Measurements from ENCODE around the gene MSX1.
"Not testable (repeated sequence)": the region's sequence is repeated elsewhere in the genome, so short reads cannot be mapped to it uniquely, and the experiment has no call there.

MSX1 gene

GRCh38 chr4:4859325-4859798, at the start of gene MSX1:
Gene MSX1 (plus strand): TSS chr4:4859665. CDS start chr4:4859900, 235 bp downstream.
- DNase-seq: no peak

DNA sequence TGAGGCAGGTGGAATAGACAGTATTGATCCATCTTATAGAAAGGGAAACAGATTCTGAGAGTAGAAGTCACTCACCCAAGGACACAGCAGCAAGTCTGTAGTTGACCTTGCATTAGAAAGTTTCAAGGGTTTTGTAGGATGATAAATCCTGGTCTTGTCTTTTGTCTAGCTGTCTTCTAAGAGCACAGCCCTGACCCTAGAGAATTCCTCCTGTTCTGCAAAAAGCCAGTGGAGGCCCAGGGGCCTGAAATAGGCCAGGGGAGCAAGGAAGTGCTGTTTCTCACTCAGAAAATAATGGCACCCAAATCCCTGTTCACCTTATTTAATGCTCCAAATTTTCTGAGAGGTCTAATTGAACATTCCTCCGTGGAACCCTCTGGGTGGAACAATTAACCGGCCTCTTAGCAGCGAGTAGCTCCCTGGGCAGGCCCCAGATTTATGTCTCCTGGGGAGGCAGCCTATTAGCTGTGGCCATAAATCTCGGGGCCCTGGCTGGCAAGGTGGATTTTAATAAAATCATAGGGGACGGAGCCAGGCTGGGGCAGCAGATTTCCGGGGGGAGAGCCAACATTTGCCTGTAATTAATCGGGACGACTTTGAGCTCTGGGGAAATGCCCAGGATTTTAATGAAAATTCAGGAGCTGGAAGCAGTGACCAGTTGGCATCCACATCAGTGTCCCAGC, 49.2 kb upstream of the MSX1 start:
- no peak for DNase-seq

DNA sequence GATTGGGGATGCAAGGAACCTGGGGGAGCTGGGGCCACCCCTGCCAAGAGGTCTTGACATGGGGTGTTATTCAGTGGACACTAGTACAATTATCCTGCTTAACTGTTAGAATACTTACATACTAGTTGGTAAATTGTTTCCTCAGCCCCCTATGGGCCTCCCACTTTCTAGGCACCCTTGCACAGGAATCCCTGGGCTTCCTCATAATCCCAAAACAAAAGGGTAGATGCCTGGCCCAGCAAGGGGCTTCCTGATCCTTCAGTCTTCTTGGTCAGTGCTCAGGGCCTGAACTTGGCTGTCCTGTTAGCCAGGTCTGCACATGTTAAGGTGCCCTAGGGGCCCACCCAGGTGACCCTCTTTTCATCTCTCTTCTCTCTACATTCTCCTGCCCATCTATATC, 48.7 kb upstream of the MSX1 start:
- DNase-seq: no peak

- no peak for DNase-seq
Observed at GRCh38 chr4:4812145-4812794, 47.2 kb upstream of the MSX1 start.

DNA sequence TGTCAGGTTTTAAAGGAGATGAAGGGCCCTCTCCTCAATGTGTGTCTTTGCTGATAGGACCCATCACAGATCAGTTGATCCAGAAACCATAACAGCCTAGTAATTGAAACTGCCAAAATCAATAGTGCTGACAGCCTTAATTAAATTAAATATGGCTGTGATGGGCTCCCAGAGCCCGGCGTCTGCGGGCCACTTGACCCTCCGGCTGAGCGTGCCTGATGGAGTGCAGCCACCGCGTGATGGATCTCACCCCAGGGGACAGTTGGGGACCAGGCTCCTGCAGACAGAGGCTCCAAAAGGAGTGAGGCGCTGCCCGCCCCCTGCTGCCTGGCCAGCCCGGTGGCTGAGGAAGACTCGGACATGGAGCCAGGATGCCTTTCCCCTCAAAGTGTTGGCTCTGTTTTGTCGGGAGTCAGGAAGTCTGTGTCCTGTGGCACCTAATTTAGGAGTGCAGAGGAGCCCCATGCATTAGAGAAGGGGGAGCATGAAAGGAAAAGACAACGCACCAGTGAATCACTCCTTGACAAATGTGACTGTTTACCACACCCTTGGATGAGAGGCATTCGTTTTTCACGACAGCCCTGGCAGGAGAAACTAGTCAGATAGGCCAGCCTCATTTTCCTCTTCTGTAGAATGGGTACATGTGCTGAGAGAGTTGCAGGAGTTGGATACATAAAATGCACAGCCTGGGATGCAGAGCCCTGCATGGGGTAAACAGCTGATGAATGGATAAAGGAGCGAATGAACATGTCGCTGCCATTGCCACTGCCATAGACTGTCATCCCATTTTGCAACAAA, 40.9 kb upstream of the MSX1 start:
- no peak for DNase-seq

- DNase-seq: no peak
Observed at GRCh38 chr4:4819213-4819606, 40.3 kb upstream of the MSX1 start.

GRCh38 chr4:4820261-4820660, 39.2 kb upstream of the MSX1 start:
- no peak for DNase-seq

DNA sequence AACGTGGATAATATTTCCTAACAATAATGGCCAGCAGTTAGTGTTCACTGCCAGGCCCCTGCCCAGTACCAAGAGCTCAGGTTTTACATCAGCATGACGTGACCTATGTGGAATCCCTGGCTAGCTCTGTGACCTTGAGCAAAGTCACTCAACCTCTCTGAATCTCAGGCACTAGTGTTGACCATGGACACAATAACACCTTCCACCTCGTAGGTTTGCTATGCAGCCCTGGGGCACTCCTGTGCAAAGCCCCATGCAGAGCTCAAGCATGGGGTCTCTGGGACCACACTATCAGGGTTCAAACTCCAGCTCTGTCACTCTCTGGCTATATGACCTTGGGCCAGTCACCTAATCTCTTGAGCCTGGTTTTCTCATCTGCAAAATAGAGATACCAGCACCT, 38.7 kb upstream of the MSX1 start:
- DNase-seq: no peak

DNA sequence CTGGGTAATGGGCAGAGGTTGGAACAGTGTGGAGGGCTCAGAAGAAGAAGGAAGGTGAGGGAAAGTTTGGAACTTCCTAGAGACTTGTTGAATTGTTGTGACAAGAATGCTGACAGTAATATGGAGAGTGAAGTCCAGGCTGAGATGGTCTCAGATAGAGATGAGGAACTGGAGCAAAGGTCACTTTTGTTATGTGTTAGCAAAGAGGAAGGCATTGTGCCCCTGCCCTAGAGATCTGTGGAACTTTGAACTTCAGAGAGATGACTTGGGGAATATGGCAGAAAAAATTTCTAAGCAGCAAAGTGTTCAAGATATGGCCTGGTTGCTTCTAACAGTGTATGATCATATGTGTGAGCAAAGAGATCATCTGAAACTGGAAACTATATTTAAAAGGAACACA, 37.9 kb upstream of the MSX1 start:
- no peak for DNase-seq

DNA sequence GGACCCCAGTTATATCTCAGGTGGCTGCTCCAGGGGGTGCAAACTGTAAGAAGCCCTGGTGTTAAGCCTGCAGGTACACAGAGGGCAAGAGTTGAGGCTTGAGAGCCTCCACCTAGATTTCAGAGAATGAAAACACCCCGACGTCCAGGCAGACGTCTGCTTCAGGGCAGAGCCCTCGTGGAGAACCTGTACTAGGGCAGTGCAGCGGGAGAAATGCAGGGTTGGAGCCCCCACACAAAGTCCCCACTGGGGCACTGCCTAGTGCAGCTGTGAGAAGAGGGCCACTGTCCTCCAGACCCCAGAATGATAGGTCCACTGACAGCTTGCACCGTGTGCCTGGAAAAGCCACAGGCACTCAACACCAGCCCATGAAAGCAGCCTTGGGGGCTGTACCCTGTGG, 37.2 kb upstream of the MSX1 start:
- DNase-seq: not testable (repeated sequence)

DNA sequence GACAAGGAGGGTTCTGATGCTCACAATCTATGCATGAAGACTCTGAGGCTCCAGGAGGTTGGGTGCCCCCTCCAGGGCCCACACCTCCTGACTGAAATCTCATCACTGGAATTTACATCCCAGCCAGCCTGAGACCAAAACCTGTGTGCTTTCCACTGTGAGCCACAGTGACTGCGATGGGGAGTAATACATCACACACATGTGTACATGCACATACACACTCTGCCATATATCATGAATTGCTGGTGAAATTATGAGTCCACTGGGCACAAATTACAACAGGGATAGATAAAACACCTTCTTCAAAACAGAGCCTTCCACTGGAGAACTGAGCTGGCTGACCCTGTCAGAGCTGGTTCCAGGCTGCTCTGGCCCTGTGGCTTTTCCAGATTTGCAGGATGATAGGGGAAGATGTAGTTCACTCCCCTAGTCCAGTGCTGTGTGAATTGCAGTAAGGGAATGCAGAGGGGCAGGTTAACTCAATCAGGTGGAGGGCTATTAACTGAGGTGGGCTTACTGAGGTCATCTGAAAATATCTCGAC, 35.8 kb upstream of the MSX1 start:
- no peak for DNase-seq

DNA sequence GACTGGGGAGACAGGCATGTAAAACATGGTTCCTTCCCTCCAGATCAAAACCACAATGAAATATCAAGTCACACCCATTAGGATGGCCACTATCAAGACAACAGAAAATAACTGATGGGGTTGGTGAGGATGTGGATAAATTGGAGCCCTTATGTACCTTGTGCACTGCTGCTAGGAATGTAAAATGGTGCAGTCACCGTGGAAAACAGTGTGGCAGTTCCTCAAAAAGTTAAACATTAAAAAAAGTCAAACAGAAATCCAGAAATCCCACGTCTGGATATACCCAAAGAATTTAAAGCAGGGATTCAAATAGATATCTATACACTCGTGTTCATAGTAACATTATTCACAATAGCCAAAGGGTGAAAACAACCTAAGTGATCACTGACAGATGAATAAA, 35.2 kb upstream of the MSX1 start:
- DNase-seq: no peak

DNA sequence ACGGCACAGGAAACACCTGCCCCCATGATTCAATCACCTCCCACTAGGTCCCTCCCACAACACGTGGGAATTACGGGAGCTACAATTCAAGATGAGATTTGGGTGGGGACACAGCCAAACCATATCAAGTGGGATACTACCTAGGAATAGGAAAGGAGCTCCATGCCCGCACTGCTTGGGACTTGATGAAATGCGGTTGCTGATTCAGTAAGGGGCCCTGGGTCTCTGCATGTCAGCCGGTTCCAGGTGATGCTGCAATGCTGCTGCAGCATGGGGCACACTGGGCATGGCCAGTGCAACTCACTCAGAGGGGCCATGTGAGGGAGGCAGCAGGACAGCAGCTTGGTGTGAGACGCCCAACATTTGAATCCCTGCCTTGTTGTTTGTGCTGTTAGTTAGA, 34.0 kb upstream of the MSX1 start:
- no peak for DNase-seq

DNA sequence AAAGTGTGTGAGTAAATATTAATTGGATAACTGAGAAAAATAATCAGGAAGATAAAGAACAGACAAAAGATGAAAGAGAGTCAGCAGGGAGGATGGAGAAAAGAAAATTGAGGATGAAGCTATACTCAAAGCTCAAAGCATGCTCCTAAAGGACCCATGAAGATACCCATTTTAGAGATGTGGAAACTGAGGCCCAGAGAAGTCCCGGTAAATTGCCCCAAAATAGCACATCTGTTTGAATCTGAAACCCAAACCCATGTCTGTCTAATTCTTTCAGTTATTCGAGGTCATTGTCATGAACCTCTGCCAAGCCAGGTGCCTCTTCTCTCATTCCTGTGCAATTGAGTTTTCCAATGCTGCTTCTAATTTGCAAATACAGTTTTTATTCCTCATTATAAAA, 29.6 kb upstream of the MSX1 start:
- DNase-seq: no peak

GRCh38 chr4:4831266-4831665, 28.2 kb upstream of the MSX1 start:
- DNase-seq: no peak

DNA sequence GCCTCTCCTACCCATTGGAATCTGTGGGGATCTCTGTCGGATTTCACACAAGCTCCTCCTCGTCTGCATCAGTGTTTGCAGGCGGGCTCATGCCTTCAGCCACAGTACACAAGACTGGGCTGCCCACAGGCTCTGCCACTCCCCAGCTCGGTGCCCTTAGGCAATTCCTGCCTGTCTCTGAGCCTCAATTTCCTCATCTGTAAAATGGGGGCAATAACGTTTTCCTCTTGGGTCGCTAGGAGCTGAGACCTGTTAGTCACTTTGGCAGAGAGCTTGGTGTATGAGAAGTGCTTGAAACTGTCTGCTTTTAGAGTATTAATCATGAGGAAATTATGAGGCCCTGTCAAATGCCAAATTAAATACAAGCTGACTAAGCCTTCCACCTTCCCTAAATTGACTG, 27.6 kb upstream of the MSX1 start:
- DNase-seq: no peak

GRCh38 chr4:4836044-4836443, 23.4 kb upstream of the MSX1 start:
- no peak for DNase-seq

- DNase-seq: no peak
Observed at GRCh38 chr4:4837316-4837715, 22.1 kb upstream of the MSX1 start.

DNA sequence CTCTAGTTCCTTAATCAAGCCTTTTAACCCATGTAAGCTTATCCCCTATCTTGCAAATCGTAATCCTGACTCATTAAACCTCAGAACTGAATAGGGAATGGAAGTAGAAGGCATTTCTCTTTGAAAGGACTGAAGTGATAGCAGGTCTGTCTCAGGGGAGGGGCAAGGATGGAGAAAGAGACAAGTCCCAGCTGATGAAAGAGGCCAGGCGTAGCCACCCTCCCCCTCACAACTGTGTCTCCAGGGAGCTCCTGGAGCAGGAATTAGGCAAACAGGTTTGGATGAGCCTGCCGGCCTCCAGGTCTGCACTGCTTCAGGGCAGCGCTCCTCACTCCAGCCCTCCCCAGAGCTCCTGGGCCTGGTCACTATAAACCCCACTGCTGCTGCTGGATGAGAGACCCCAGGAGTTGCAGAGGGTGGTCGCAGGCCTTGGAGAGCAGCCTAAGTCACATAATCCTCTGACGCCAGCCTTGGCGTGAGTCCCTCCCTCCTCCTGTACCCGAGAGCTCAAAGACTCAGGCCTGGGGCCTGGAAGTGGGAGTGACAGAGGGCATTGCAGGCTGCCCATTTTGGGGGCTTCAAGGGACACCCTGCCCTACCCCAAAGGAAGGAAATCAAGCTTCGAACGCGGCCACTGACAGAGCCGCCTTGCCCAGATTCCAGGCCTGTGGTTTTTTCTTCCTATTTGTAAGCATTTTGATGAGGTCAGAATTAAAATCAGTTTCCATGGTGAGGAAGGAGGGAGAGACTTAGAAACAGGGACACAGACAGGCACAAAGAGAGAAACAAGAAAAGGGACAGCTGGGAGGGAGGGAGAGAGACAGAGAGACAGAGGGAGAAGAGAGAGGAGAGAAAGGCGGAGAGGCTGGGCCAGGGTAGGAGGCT, 21.2 kb upstream of the MSX1 start:
- DNase-seq: no peak

- DNase-seq: no peak
Observed at GRCh38 chr4:4838936-4839810, 20.3 kb upstream of the MSX1 start.

DNA sequence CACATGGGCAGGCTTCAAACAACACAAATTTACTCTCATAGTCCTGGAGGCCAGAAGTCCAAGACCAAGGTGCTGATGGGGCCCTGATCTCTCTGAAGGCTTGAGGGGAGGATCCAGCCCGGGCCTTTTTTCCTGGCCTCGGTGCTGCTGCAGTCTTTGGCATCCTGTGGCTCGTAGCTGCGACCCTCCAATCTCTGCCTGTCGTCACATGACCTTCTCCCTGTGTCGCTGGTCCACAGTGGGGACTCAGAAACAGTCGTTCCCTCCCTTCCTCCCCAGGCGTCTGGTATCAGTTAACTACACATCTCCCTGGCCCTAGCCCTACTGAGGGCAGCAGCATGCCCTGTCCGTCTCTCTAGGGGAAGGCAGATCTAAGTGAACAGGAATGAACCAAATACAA, 19.1 kb upstream of the MSX1 start:
- DNase-seq: no peak

- DNase-seq: no peak
Observed at GRCh38 chr4:4841156-4841555, 18.3 kb upstream of the MSX1 start.
